Naive thymus-derived CD4-positive, alpha-beta T cell (primary cell): ENCODE data around the gene MMP20. TPM values are rescaled to one million over a fixed set of nuclear protein-coding genes. Genes with fewer than 3 reads are reported as not detected.
"Not testable (repeated sequence)": the region's sequence is repeated elsewhere in the genome, so short reads cannot be mapped to it uniquely, and the experiment has no call there.

Experiments used
- ATAC-seq: fragments of 150-1000 bp; cut with Tn5 transposase; 2 replicates; pipeline ENCODE4 v1.10.0; 2021; ENCODE audit warnings: mild to moderate bottlenecking, moderate library complexity
- CTCF ChIA-PET: fragments of 350-600 bp; sonication (Branson Sonifier 250); formaldehyde crosslinking; loops from one replicate; lab custom pipeline; 2021; ENCODE audit warnings: antibody characterized with exemption; lab: Charles Lee
- POLR2A ChIA-PET: fragments of 350-600 bp; sonication (Branson Sonifier 250); formaldehyde crosslinking; loops from one replicate; lab custom pipeline; 2021; ENCODE audit warnings: antibody characterized with exemption, inconsistent platforms; lab: Charles Lee
- DNase-seq, 9 donors: peaks; one replicate each; pipeline versions ENCODE4 v3.0.0 to v3.0.0-alpha.2; 2020 to 2022; ENCODE audit warnings: mixed read lengths in 1 of 9
- H3K27ac ChIP-seq: one replicate; pipeline ENCODE4 v1.7.0; 2013; ENCODE audit warnings: mild to moderate bottlenecking, low read depth, low read length, moderate library complexity
- H3K27me3 ChIP-seq, 2 donors: one replicate each; pipeline ENCODE4 v1.7.0; 2013; ENCODE audit warnings: low read length in 2 of 2, mild to moderate bottlenecking in 2 of 2, moderate library complexity in 2 of 2; ENCODE audit not compliant: control insufficient read depth in 2 of 2, insufficient read depth in 2 of 2
- H3K36me3 ChIP-seq, 3 experiments: 1 replicate in 2 of 3; 2 replicates in 1 of 3; pipeline ENCODE4 v1.7.0; 2013; ENCODE audit warnings: low read length in 3 of 3, mild to moderate bottlenecking in 3 of 3, moderate library complexity in 1 of 3; ENCODE audit not compliant: insufficient read depth in 3 of 3, control insufficient read depth in 2 of 3
- H3K4me1 ChIP-seq, 2 donors: one replicate each; pipeline ENCODE4 v1.7.0; 2013; ENCODE audit warnings: low read length in 2 of 2, mild to moderate bottlenecking in 2 of 2, moderate library complexity in 1 of 2; ENCODE audit not compliant: control insufficient read depth in 2 of 2, insufficient read depth in 2 of 2
- H3K4me3 ChIP-seq: 2 replicates; pipeline ENCODE4 v1.7.0; 2013; ENCODE audit warnings: mild to moderate bottlenecking, low read length
- H3K9me3 ChIP-seq, 3 experiments: 1 replicate in 2 of 3; 2 replicates in 1 of 3; pipeline ENCODE4 v1.7.0; 2013; ENCODE audit warnings: low read length in 3 of 3; ENCODE audit not compliant: control insufficient read depth in 2 of 3
- H3K27ac Mint-ChIP-seq, 9 donors: one replicate each; pipeline ENCODE4 v1.8.0; 2020 to 2022; ENCODE audit warnings: mixed read lengths in 9 of 9, mild to moderate bottlenecking in 8 of 9, moderate library complexity in 5 of 9, inconsistent platforms in 2 of 9
- H3K27me3 Mint-ChIP-seq, 5 donors: one replicate each; pipeline ENCODE4 v1.8.0; 2021 to 2022; ENCODE audit warnings: mixed read lengths in 5 of 5, mild to moderate bottlenecking in 1 of 5
- H3K36me3 Mint-ChIP-seq, 5 donors: one replicate each; pipeline ENCODE4 v1.8.0; 2020 to 2022; ENCODE audit warnings: mixed read lengths in 5 of 5, mild to moderate bottlenecking in 3 of 5, inconsistent platforms in 1 of 5
- H3K4me1 Mint-ChIP-seq, 7 donors: one replicate each; pipeline ENCODE4 v1.8.0; 2020 to 2022; ENCODE audit warnings: mixed read lengths in 7 of 7, mild to moderate bottlenecking in 3 of 7, inconsistent platforms in 1 of 7
- H3K4me3 Mint-ChIP-seq, 10 donors: one replicate each; pipeline ENCODE4 v1.8.0; 2020 to 2022; ENCODE audit warnings: mild to moderate bottlenecking in 10 of 10, mixed read lengths in 10 of 10, moderate library complexity in 6 of 10, inconsistent platforms in 2 of 10
- H3K9me3 Mint-ChIP-seq, 11 donors: one replicate each; pipeline ENCODE4 v1.8.0; 2020 to 2022; ENCODE audit warnings: mixed read lengths in 11 of 11, mild to moderate bottlenecking in 4 of 11, inconsistent platforms in 1 of 11, moderate library complexity in 1 of 11
- intact Hi-C, 2 donors: fragments of 100-400 bp; cut with micrococcal nuclease; formaldehyde crosslinking; loops; one replicate each; pipeline ENCODE4 v1.15.1; 2023
- polyA plus RNA-seq, 2 donors: library from polyadenylated mRNA; unstranded; fragments of 300-500 nt; fragmentation: Illumina TruSeq; gene quantifications; one replicate each; pipeline ENCODE4 v1.2.3, GENCODE V29; 2021
- total RNA-seq, 6 experiments: library from RNA in 5 of 6; stranded (reverse) in 5 of 6; gene quantifications; 1 replicate in 5 of 6; 2 replicates in 1 of 6; pipeline ENCODE4 v1.2.3 and lab custom pipeline; 2021 to 2026

The MMP20 gene
- total and polyA plus RNA-seq, 7 experiments from 2014 or later: not detected

DNA sequence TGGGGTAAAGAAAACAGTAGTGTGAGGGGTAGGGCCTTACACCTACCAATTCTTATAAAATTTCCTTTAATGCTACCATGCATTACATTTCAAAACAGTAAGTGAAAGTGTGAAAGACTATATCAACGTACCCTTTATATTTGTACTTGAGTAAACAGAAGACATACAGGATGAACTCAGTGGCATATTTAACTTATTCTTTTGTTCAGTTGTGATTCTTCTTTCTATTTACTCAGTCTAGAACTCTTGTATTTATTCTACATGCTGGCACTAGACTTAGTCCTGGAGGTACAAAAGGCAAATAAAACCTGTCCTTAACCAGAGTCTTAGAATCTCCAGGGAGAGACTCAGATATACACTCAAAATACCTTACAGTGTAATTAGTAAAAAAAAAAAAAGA lies 4.8 kb upstream of the MMP20 start:
- not testable (repeated sequence) for H3K36me3 ChIP-seq

DNA sequence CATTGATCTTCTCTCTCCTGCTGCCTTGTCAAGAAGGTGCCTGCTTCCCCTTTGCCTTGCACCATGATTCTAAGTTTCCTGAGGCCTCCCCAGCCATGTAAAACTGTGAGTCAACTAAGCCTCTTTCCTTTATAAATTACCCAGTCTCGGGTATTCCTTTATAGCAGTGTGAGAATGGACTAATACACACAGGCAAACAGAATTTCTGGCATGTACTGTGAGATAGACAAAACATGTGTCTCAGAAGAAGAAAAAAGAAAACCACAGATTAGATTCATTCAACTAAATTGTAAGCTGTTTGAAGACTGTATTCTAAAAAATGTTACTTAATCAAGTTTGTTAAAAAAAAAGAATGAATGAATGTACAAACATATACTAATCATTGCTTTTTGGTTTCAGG lies 1.5 kb upstream of the MMP20 start:
- intact Hi-C loops: no loop called here
- Histone ChIP-seq H3K36me3 (no peaks in the 10 kb centered on the region), H3K4me3 (no peak overlapping the region), H3K4me1 (no peaks in the 10 kb centered on the region), H3K27ac (no peak overlapping the region), H3K27me3 (no peaks in the 10 kb centered on the region), H3K9me3 (no peaks in the 10 kb centered on the region)
- peaks cover 0 to 2% (median 0%) of the 10 kb centered on the region in 11 donors for H3K9me3 Mint-ChIP-seq
- peaks cover 12 to 54% (median 23%) of the 10 kb centered on the region in 5 donors for H3K27me3 Mint-ChIP-seq
- ATAC-seq (no peak), DNase-seq (no peak)
- ChIA-PET POLR2A (no interaction called here), CTCF (interaction anchor here (1.0 kb wide), 1 partner anchor 13 kb away, joined by 3 read pairs; no protein-coding TSS in a partner anchor)
- H3K27ac Mint-ChIP-seq: no peak overlapping the region
- H3K4me3 Mint-ChIP-seq: no peak overlapping the region
- H3K4me1 Mint-ChIP-seq: peaks cover 0 to 4% (median 0%) of the 10 kb centered on the region in 7 donors
- H3K36me3 Mint-ChIP-seq: no peaks in the 10 kb centered on the region

More for the DNA sequence above, 4.8 kb upstream of the MMP20 start:
- CTCF ChIA-PET: interaction anchor here (1.5 kb wide), 1 partner anchor 36 kb away, joined by 3 read pairs; no protein-coding TSS in a partner anchor
- H3K4me1 Mint-ChIP-seq, H3K27ac Mint-ChIP-seq, H3K36me3 Mint-ChIP-seq, H3K9me3 ChIP-seq, ATAC-seq, H3K4me3 ChIP-seq, H3K9me3 Mint-ChIP-seq, POLR2A ChIA-PET, H3K4me1 ChIP-seq, H3K4me3 Mint-ChIP-seq, H3K27me3 ChIP-seq, DNase-seq, H3K27ac ChIP-seq, intact Hi-C loops: not testable (repeated sequence)
- H3K27me3 Mint-ChIP-seq: peaks cover 8 to 45% (median 14%) of the 10 kb centered on the region in 5 donors

DNA sequence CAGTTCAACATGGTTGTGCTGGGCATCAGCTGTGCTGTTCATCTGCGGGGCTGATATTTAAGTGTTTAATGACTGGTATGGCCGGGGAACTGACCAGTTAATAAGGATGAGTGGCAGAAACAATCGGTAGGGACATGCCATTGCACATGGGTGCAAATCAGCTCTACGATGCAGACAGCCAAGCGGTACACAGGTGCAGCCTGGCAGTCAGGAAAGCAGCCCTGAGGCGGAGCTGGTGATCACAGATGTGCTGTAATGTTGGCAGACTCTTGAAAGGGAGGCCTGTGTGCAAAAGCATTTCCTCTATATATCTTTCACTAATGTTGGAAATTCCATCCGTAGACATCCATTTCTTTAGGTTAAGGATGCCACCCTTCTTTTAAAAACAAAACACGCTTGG lies 1.1 kb downstream of the MMP20 start:
- Histone ChIP-seq H3K9me3 (no peaks in the 10 kb centered on the region), H3K36me3 (no peaks in the 10 kb centered on the region), H3K27ac (no peak overlapping the region), H3K4me1 (no peaks in the 10 kb centered on the region), H3K27me3 (no peaks in the 10 kb centered on the region), H3K4me3 (no peak overlapping the region)
- Mint-ChIP-seq H3K36me3 (no peaks in the 10 kb centered on the region), H3K4me3 (no peak overlapping the region), H3K27me3 (peaks cover 5 to 43% (median 15%) of the 10 kb centered on the region in 5 donors), H3K4me1 (peaks cover 0 to 3% (median 0%) of the 10 kb centered on the region in 7 donors), H3K27ac (no peak overlapping the region), H3K9me3 (peaks cover 0 to 2% (median 0%) of the 10 kb centered on the region in 11 donors)
- intact Hi-C loops: no loop called here
- DNase-seq (no peak), ATAC-seq (no peak)
- ChIA-PET POLR2A (no interaction called here), CTCF (no interaction called here)

DNA sequence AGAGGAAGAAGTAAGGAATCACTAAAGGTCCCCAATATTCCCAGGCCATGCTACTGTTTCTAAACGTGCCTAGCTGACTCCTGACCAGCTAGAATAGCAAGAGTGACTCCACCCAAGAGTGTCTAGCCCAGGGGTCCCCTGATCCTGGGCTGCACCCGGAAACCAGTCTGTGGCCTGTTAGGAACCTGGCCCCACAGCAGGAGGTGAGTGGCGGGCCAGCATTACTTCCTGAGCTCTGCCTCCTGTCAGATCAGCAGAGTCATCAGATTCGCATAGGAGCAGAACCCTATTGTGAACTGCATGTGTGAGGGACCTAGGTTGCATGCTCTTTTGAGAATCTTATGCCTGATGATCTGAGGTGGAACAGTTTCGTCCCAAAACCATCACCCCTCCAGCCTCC lies 2.0 kb downstream of the MMP20 start:
- Histone ChIP-seq H3K36me3 (no peaks in the 10 kb centered on the region), H3K4me3 (no peak overlapping the region), H3K9me3 (no peaks in the 10 kb centered on the region), H3K4me1 (no peaks in the 10 kb centered on the region), H3K27me3 (no peaks in the 10 kb centered on the region), H3K27ac (no peak overlapping the region)
- ChIA-PET POLR2A (no interaction called here), CTCF (no interaction called here)
- Mint-ChIP-seq H3K27me3 (peaks cover 5 to 38% (median 13%) of the 10 kb centered on the region in 5 donors), H3K36me3 (no peaks in the 10 kb centered on the region), H3K4me3 (no peak overlapping the region), H3K27ac (no peak overlapping the region), H3K4me1 (peaks cover 0 to 3% (median 0%) of the 10 kb centered on the region in 7 donors), H3K9me3 (no peaks in the 10 kb centered on the region)
- DNase-seq: no peak
- ATAC-seq: no peak
- intact Hi-C loops: no loop called here

DNA sequence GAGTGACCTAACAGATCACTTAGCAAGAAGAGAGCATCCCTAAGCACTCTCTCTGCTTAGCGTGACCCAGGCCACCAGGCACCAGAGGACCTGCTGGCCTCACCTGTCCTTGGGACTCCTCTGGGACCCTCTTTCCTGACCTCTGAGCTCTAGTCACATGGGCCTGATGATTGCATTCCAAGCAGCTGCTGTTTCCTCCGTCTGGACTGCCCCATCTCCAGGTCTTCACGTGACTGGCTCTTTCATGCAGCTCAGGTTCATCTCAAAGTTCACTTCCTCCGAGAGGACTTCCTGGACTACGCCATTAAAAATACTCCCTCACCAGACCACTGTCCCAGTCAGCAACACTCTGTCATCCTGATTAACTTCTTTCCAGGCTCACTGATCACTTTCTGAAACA lies 2.9 kb downstream of the MMP20 start:
- no peak for ATAC-seq
- H3K27ac Mint-ChIP-seq: no peak overlapping the region
- intact Hi-C loops: no loop called here
- POLR2A ChIA-PET: no interaction called here
- H3K36me3 ChIP-seq: no peaks in the 10 kb centered on the region
- H3K27me3 ChIP-seq: no peaks in the 10 kb centered on the region
- no peaks in the 10 kb centered on the region for H3K36me3 Mint-ChIP-seq
- no peaks in the 10 kb centered on the region for H3K9me3 ChIP-seq
- CTCF ChIA-PET: no interaction called here
- H3K9me3 Mint-ChIP-seq: no peaks in the 10 kb centered on the region
- H3K4me3 ChIP-seq: no peak overlapping the region
- no peaks in the 10 kb centered on the region for H3K4me1 ChIP-seq
- H3K27me3 Mint-ChIP-seq: peaks cover 5 to 32% (median 13%) of the 10 kb centered on the region in 5 donors
- H3K4me1 Mint-ChIP-seq: peaks cover 0 to 3% (median 0%) of the 10 kb centered on the region in 7 donors
- no peak for DNase-seq
- H3K27ac ChIP-seq: no peak overlapping the region
- no peak overlapping the region for H3K4me3 Mint-ChIP-seq

DNA sequence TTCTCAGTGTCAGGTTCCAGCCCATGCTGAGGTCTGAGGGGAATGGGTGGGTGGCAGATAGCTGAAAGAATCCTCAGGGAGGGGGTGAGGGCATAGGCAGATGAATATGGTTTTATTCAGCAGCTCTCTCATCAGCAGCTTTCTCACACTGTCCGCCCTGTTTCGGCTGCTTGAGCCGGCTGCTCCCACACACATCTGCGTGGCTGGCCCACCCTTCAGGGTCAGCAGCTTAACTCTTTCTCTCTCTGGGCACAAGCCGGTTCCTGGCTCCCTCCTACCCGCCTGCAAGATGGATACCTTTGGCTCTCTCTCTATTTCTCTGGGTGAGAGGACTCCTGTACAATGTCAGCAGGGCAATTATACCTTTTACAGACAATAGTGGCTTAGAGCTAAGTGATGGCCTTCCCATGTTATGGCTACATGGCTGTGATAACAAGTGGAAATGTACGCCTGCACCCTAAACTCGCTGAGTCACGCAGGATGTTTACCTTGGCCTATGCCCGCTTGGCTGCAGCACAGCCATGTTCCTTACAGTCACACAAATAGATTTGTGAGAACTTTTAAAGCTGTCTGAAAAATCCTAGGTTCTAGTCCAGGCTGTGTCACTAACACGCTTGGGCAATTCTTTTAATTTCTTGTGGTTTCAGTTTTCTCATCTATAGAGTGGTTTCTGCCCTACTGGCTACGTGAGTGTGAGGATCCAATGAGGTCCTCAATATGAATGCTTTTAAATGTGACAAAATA lies 4.1 kb downstream of the MMP20 start:
- H3K36me3 Mint-ChIP-seq: no peaks in the 10 kb centered on the region
- POLR2A ChIA-PET: no interaction called here

DNA sequence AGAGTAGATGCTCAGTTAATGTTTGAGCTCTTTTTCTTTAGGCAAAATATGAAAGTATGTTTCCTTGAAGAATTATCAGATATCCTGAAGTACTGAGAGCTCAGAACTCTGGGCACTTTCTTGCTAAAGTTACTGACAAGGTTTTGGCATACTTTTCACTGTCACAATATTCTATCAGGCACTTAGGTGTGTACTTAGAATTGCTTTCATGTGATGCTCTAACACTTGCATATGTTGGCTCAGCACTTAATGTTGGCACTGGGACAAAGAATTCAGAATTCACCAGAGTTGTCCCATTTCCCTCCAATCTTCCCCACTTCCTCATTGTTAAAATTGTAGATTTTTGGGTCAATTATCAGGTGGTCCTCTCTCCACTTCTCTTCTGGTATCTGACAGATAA lies 5.0 kb downstream of the MMP20 start:
- H3K4me3 ChIP-seq: no peak overlapping the region
- Mint-ChIP-seq H3K4me1 (peaks cover 0 to 3% (median 0%) of the 10 kb centered on the region in 7 donors), H3K9me3 (no peaks in the 10 kb centered on the region), H3K27ac (no peak overlapping the region), H3K36me3 (no peaks in the 10 kb centered on the region), H3K27me3 (peaks cover 0 to 21% (median 5%) of the 10 kb centered on the region in 5 donors), H3K4me3 (no peak overlapping the region)
- ChIA-PET CTCF (interaction anchor here (1.1 kb wide), 1 partner anchor 9 kb away, joined by 3 read pairs; no protein-coding TSS in a partner anchor), POLR2A (no interaction called here)
- intact Hi-C loops: no loop called here
- no peak overlapping the region for H3K27ac ChIP-seq
- H3K9me3 ChIP-seq: no peaks in the 10 kb centered on the region
- DNase-seq (no peak), ATAC-seq (no peak)
- H3K27me3 ChIP-seq: no peaks in the 10 kb centered on the region
- no peaks in the 10 kb centered on the region for H3K4me1 ChIP-seq
- no peaks in the 10 kb centered on the region for H3K36me3 ChIP-seq

More for the DNA sequence above, 4.1 kb downstream of the MMP20 start:
- no peaks in the 10 kb centered on the region for H3K36me3 ChIP-seq
- intact Hi-C loops: no loop called here
- CTCF ChIA-PET: no interaction called here
- Mint-ChIP-seq H3K4me3 (no peak overlapping the region), H3K4me1 (peaks cover 0 to 3% (median 0%) of the 10 kb centered on the region in 7 donors), H3K9me3 (no peaks in the 10 kb centered on the region), H3K27ac (no peak overlapping the region), H3K27me3 (peaks cover 5 to 28% (median 9%) of the 10 kb centered on the region in 5 donors)
- ATAC-seq: no peak
- no peak overlapping the region for H3K27ac ChIP-seq
- H3K4me1 ChIP-seq: no peaks in the 10 kb centered on the region
- no peaks in the 10 kb centered on the region for H3K27me3 ChIP-seq
- no peaks in the 10 kb centered on the region for H3K9me3 ChIP-seq
- DNase-seq: no peak
- H3K4me3 ChIP-seq: no peak overlapping the region
